Endothelial cell of hepatic sinusoid (primary cell): ENCODE measurements around the gene SNRNP25.

ENCODE experiments used
- in situ Hi-C: cut with HindIII; loops from 2 replicates; pipeline ENCODE4 v1.10.0; 2017; ENCODE audit warnings: low sequenced_read_pairs

SNRNP25 gene

GRCh38 chr16:62968-63391 lies 9.4 kb downstream of the SNRNP25 start:
- in situ Hi-C loops, result no loop called here

GRCh38 chr16:63466-63865 lies 9.8 kb downstream of the SNRNP25 start:
- in situ Hi-C loops, result no loop called here

DNA sequence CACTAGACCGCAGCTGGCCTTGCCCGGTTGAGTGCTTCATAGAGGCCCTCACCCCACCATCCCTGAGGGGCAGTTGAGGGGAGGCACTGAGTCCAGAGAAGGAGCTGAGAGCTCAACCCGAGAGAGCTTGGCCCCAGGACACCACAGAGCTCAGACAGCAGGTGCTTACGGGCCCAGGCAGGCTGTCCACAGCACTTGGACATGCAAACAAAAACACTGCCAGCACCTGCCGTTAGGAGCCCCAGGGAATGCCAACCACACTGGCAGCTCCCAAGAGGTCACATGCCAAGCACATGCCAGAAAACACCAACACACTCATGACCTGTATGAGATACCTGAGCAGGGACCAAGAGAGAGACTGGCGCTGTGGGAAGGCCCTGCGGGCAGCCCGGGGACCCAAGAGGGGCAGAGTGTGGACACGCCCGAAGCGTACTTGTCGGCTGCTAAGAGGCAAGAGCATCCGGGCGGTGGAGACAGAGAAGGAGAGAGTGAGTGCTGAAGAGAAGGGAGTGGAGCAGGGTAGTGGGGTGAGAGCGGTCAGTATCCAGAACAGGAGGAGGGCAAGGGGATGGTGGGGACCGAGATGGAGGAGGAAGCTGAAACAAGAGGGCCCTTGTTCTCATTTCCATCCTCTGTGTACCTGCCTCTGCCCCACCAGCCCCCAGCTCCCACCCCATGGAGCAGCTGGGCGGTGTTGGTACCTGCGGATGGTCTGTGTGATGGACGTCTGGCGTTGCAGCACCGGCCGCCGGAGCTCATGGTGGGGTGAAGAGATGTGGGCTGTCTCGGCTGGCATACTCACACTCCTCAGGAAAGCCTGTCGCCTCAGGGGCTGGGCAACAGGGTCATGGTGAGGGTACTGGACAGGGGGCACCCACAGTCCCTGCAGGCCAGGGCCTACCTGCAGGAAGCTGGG lies 10.6 kb downstream of the SNRNP25 start:
- in situ Hi-C loops, result no loop called here

DNA sequence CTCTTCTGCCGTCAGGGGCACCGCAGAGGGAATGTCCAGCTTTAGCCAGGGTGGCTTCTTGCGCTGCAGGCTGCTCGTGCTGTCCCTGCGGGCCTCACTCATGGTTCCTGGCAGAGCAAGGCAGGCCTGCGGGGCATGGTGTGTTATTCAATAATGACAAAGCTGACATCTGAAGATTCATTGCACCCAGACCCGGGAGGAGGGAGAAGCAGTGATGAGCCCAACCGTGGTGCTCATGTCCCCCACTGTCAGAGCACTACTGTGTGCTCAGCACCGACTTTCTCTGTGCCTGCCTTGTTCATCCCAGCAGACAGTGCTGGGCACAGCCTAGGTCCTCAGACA lies 11.3 kb downstream of the SNRNP25 start:
- in situ Hi-C loops, result no loop called here

DNA sequence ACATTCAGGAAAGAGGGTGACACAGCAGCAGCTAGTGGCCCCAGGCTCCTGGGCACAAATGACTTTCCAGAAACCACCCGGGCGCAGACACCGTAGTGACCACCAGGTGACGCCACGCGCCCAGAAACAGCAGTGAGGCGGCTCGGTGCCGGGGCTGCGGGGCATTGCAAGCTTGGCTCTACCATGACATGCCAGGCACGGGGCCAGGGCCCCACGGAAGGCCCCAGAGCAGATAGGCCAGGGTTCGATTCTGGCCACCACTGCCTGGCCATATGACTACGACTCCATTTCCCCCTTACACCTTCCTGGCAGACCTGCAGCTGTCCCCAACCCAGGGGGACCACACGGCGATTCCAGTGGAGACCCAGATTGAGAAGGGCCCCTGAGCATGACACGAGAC lies 12.1 kb downstream of the SNRNP25 start:
- in situ Hi-C loops, result no loop called here

DNA sequence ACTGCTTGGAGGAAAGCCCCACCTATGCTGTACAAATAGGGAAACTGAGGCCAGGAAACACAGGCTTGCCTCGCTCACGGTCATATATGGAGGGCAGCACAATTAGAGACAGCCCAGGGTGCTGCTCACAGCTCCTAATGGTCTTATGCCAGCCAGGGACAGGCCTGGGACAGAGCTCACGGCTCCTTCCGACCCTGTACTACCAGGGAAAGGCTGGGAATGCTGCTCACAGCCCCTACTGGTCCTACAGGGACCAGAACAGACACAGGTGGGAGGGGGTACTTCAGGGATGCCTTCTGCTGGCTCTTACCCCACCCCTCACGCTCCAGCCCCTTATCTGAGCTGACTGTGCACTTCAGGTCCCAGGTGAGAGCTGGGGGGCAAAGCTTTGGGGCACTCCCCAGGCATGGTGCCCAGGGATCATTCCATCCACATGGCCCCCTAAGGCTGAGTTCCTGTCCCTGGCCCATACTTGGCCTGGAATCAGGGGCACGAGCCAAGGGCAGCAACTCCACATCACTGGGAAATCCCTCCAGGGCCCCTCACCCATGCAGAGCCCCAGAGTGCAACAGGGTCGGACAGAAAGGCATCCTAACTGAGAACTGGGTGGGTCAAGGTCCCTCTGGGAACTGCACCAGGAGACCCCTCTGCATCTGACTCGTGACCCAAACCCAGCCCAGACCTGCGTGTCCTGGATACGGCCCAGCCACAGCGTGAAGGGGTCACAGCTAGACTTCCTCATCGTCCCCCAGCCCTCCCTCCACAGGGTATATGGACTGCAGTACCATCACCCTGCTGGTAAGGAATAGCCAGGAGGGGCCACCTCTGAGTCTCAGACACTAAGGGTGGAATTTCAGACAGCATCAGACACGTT lies 12.9 kb downstream of the SNRNP25 start:
- in situ Hi-C loops, result no loop called here

DNA sequence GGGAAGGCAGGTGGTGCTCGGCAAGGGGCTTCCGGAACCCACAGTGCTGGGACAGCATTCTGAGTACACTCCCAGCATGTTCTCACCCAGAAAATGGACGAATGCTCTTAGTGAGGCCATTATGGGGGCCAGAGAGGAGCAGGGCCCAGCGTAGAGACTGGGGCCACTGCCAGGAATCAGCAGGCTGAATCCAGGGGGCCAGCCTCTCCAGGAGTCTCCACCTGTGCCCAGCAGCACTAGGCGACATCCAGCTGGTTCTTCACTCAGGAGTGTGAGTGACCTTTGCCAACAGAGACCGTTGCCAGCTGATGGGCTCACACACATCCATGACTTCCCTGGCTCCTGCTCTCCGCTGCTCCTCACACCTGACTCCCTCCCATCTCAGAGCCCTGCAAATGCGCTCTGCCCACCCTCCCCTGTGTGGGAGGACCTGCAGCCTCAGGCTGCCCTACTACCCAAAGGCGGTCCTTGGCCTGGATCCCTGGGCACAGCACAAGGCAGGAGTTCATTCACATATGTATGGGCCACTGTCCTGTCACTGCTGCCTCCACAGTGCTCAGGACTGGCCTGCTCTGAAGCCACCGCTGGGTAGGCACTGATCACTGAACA lies 13.7 kb downstream of the SNRNP25 start:
- in situ Hi-C loops, result no loop called here

DNA sequence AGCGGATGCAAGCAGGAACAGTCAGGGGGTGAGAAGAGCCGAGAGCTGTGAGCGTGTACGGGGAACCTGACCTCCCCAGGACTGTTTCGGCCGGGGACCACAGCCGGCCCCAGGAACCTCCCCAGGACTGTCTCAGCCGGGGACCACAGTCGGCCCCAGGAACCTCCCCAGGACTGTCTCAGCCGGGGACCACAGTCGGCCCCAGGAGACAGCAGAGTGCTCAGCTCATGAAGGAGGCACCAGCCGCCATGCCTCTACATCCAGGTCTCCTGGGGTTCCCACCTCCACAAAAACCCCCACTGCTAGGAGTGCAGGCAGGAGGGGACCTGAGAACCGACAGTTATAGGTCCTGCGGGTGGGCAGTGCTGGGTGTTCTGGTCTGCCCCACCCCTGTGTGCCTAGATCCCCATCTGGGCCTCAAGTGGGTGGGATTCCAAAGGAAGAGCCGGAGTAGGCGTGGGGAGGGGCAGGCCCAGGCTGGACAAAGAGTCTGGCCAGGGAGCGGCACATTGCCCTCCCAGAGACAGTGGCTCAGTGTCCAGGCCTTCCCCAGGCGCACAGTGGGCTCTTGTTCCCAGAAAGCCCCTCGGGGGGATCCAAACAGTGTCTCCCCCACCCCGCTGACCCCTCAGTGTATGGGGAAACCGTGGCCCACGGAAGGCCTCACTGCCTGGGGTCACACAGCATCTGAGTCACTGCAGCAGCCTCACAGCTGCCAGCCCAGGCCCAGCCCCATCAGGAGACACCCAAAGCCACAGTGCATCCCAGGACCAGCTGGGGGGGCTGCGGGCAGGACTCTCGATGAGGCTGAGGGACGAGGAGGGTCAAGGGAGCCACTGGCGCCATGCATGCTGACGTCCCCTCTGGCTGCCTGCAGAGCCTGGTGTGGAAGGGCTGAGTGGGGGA lies 14.5 kb downstream of the SNRNP25 start:
- in situ Hi-C loops, result no loop called here

DNA sequence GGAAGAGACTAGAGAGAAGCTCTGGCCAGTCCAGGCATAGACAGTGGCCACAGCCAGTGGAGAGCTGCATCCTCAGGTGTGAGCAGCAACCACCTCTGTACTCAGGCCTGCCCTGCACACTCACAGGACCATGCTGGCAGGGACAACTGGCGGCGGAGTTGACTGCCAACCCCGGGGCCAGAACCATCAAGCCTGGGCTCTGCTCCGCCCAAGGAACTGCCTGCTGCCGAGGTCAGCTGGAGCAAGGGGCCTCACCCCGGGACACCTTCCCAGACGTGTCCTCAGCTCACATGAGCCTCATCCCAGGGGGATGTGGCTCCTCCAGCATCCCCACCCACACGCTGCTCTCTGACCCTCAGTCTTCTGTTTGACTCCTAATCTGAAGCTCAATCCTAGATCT lies 15.6 kb downstream of the SNRNP25 start:
- in situ Hi-C loops, result no loop called here

GRCh38 chr16:71210-71539 lies 17.5 kb downstream of the SNRNP25 start:
- in situ Hi-C loops, result no loop called here

DNA sequence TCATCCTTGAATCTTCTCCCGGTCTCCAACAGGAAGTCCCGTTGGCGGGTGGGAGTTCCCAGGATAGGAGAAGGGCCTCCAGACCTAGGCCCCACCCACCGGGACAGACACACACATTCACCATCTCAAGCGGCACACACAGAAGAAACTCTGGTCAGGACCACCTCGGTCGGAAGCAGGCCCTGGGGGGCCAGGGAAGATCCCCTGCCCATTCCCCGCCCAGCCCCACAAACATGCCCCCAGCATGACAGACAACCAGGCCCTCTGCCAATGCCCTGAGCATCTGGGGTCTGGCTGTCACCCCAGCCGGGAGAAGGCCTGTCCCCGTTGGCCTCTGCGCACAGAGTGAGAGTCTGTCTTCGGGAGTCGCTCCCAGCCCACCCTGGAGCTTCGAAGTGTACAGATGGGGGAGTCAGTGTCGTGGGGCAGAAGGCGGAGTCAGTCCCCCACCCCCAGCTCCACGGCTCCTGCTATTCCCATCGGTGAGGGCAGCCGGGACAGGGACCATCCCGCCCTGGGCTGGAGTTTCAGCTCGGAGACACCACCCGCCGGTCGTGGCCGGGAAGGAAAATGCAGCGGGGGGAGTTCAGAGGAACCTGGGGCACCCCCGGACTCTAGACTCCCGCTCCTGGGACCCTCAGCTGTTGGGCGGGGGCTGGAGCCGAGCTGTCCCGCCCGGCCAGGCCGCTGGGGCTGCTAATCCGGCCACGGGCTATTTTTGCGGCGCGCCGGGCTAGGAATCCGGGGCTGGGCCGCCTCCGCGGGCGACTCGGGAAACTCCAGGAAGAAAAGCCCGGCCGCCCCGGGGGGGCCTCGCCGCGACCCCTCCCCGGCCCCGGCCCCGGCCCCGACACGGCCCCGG lies 18.1 kb downstream of the SNRNP25 start:
- in situ Hi-C loops, result no loop called here

- in situ Hi-C loops, result no loop called here
Observed at GRCh38 chr16:72561-73548, 19.2 kb downstream of the SNRNP25 start, which contains the start of gene RHBDF1. TSS of gene RHBDF1 (minus strand) at chr16:72631. CDS start at chr16:65015, 7,616 bp downstream.

DNA sequence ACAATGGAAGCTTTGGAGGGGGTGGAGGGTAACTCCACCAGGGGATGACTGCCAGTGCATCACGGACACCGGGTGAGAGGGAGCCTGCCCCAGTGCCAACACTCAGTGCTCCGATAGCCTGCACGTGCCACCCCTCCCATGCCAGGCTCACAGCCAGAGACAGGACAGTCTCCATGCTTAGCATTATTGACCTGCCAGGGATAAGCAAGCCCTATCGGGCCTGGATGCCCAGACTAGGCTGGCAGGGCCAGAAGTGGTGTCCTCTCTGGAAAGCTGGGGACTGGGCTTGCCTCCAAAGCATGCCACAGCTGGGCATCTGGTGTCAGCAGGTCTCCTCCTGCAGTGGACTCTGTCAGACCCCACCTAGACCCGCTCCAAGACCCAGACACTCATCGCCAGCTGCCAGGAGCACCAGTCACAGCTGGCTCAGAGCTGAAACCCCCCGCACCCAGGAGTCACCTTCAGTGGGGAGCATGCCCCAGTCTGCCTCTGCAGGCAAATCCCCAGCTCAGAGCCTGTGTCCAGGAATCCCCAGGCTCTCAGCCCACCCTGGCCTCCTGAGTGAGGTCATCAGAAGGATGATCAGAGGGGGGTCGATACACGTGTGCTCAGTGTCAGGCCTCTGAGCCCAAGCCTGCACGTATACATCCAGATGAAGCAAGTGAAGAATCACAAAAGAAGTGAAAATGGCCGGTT lies 20.6 kb downstream of the SNRNP25 start:
- in situ Hi-C loops, result no loop called here

- in situ Hi-C loops, result no loop called here
Observed at GRCh38 chr16:74747-75334, 21.2 kb downstream of the SNRNP25 start.

DNA sequence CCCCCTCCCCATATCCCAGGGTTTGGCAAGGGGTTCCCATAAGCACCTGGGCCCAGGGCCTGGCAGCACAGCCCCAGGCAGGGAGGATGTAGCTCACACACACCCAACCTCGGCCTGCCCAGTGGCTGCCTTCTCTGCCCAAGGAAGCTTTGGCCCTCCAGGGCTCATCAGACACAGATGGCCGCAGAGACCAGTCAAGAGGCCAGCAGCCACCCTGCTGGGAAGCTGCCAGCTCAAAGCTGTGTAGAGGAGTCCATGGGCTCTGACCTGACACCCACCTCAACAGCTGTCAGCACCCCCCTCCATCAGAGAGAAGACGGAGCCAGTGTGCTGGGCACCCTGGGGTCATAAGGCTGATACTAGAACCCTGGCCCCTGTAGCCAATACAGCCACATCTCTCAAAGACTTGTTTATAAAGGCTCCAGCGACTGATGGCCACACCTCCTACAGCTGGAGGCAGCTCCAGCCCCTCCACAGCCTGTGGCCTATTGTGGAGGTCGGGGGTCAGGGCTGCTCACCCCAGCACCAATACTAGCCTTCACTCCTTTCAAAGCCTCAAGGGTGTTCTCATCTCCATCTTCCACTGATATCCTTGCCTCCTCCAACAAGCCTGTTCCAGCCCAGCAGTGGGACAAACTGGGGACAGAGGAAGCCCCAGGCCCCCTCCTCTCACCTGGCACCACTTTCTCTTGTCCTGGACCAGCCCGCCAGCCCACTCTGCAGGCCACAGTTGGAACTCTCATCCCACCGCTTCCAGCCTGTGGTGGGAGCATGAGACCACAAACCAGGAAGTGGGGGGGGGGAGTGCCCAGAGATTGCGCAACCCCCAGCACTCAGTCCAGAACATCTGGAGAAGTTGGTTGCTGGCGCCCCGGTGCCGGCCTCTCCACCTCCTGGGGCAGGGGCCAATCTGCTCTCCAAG lies 22.2 kb downstream of the SNRNP25 start:
- in situ Hi-C loops, result no loop called here

GRCh38 chr16:76535-77272 lies 23.1 kb downstream of the SNRNP25 start:
- in situ Hi-C loops, result no loop called here
